Stimulated activated CD8-positive, alpha-beta memory T cell treated with anti-CD3 and anti-CD28 coated beads, Interleukin-12 subunit alpha, Interleukin-12 subunit beta, amount 100 ng/mL, for 24 hours (primary cell): Measurements from ENCODE around the gene TGM3.

ENCODE experiments used
- DNase-seq: peaks from one replicate; pipeline ENCODE4 v3.0.0-alpha.2; 2020; ENCODE audit errors: extremely low read depth

TGM3 gene

DNA sequence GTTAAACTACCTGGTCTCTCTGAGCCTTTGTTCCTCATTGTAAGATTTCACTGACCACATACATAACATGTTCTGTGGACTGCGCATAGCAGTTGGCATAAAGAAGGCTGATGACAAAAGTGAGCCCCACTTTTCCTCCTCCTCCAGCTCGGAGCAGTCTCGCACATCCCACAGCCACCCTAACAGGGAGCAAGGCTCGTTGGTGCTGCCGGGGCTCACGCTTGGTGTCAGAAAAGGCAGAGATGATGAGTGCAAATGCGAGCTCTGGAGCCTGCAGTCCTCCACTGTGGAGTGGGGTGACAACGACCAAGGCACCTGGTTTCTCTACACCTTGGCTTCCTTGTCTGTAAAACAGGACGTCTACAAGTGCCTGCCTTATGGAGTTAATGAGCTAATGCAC, 9.7 kb downstream of the TGM3 start:
- DNase-seq, result no peak

DNA sequence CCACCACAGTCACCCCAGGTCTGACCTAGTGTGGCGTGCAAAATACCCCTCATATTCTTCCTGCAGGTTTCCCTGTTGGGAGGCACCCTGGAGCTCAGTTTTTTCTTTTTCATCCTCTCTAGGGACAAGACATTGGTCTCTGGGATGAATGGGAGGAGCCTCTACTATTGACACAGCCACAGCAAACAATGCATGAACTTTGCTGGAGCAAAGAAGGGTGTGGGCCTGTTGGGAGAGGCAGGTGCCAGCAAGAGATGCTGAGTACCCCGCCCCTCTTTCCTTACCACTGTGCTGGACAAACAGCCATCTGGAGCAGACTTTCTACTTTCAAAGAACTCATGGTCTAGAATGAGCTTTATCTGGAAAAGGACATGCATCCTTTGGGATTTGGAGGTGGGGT, 10.1 kb downstream of the TGM3 start:
- no peak for DNase-seq

DNA sequence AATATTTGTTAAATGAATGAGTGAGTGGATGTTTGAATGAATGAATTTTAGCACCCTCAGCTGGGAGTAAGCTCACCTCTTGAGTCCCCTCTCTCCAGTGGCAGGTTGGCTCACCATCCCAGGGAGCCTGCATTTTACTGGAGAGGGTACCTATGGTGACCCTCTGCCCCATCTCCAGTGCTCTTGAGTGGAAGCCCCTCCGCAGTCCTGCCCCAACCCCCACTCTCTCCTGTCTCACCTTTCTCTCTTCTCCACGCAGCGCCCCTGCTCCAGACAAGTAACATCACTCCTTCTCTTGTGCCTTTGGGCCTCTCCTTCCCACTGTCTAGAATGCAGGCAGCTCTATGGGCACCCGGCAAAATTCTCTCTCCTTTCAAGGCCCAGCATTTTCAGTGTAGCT, 11.3 kb downstream of the TGM3 start:
- no peak for DNase-seq

DNA sequence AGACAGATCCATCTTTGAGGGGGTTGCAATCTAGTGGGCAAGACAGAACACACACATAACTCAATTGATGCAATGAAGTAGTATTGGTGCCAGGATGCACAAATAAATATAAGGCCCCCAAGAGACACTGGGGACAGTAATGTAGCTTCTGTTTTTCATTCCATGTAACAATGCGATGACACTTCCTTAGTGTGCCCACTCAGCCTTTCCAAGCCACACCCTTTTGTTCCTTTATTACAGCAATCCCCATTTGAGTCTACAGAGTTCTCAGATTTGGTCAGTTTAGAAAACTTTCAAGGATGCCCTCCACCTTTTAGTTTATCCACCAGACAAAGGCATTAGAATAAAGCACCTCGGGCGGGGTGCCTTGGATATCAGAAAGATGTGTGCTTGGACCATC, 15.5 kb downstream of the TGM3 start:
- DNase-seq, result no peak

DNA sequence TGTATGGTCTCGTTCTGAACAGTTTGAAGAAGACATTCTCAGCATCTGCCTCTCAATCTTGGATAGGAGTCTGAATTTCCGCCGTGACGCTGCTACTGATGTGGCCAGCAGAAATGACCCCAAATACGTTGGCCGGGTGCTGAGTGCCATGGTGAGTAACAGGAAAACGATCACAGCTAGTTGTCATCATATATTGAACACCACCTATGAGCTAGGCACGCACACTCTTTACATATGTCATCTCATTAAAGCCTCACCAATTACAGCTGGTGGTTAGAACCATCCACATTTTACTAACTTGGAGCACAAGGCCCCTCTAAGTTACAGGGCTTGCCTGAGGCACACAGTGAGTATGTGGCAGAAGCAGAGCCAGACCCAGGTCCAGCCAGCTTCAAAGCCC, 17.1 kb downstream of the TGM3 start:
- no peak for DNase-seq

DNA sequence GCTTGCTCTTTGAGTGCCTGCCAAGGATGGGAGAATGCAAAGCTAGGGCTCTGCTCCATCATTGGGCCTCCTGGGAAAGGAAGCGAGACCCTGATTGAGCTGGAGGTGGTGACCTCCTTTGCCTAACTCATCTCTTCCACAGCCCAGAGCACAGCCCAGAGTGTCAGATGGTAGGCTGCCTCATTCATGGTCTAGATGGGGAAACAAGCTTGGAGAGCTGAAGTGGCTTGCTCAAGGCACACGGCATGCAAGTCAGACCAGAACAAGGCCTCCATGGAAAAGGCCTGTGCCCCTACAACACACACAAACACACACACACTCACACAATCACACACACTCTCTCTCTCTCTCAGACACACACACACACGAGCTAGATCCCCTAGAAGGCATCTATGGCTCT, 17.5 kb downstream of the TGM3 start:
- no peak for DNase-seq

DNA sequence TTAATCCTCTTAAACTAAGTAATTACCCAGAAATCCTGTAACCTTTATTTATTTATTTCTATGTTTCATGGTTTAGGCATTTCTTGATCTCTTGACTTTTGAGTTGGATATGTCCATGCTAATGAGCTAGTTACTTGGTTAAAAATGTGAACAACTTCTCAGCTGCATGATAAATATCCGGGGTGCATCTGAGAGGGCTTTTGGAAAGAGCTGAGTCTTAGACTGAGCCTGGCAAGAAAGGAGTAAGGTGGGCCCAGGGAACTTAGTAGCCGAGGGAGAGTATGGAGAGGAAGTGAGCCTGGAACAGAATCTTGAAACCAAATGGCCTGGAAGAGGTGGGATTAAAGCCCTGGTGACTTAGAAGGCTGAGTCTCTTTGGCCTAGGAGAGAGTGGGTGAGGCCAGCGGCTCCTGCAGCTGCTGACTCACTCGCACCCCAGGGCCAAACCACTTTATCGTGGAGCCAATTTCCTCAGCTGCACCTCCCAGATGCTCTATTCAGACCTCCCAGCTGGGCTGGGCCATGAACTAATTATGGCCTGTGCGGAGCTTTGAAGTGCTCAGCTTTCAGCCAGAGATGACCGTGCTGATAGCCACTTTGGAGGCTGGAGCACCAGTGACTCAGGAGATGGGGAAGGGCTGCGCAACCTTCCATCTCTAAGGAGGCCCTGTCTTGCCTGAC, 19.1 kb downstream of the TGM3 start:
- DNase-seq, result no peak

DNA sequence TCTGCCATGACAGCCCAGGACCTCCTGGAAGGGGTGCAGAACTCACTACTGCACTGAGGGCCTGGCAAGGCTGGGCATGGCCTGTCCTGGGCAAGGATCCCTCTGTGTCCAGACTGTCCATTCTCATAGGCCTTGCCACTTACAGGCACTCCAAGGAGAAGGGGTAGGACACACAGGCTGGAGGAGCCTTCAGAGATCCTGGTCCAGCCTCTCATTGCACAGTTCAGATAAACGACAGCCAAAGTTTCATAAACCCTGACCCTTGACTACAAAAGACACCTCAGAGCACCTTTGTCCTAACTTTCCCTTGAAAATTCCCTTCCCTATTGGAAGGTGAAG, 19.6 kb downstream of the TGM3 start:
- no peak for DNase-seq

DNA sequence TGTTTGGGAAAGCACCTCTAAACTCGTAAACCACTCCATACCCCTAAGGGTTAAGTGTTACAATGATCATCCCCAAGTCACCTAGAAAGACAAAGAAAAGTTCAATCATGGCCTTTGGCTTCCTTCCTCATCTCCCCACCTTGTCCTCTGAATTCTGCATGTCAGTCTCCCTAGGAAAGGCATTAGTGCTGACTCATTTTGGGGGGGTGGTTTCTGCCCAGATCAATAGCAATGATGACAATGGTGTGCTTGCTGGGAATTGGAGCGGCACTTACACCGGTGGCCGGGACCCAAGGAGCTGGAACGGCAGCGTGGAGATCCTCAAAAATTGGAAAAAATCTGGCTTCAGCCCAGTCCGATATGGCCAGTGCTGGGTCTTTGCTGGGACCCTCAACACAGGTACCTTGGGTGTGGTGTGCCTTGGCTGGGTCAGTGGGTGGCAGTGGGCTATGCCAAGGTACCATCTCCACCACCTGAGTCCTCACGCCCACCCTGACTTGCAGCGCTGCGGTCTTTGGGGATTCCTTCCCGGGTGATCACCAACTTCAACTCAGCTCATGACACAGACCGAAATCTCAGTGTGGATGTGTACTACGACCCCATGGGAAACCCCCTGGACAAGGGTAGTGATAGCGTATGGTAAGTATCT, 21.2 kb downstream of the TGM3 start:
- no peak for DNase-seq

DNA sequence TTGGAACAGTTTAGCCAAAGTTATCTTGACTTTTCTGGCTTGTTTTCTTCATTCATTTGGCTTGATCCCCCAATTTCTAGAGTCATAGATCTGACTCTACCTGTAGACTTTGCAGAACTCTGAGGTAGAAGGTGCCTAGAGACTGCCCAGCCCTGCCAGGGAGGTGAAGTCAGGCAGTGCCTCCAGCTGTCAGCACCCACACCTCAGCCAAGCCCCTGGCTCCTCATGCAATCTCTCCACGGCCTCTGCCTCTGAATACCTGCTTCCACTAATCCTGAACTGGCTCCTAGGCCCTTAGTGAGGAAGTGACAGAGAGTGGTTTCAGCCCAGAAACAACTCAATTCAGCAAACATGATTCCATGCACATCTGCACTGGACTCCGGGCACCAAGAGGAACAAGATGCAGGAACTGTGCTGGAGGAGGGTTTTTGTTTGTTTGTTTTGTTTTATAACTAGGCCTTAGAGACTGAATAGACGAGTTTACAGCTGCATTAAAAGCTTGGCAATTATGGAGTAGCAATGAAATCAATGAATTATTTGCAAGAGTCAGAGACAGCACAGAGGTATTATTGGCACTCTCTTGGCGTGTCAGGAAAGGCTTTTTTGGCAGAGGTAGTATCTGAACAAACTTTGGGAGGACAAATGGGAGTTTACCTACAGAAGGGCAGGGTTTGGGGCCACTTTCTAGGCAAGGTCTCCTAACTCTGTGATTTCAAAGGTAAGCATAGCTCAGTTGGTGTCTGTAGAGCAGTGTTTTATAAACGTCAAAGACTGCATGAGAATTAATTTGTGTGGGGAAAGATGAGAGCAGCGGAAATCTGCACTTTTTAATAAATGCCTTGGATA, 25.2 kb downstream of the TGM3 start:
- no peak for DNase-seq

DNA sequence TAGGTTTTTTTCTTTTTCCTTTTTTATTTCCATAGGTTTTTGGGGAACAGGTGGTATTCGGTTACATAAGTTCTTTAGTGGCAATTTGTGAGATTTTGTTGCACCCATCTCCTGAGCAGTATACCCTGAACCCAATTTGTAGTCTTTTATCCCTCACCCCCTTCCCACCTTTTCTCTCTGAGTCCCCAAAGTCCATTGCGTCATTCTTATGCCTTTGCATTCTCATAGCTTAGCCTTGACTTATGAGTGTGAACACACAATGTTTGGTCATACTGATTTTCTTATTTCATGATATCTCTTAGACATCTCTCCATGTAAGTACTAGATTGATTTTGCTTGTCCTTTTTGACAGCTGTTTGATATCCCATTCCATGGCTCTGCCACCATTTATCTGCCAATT, 27.2 kb downstream of the TGM3 start:
- no peak for DNase-seq

DNA sequence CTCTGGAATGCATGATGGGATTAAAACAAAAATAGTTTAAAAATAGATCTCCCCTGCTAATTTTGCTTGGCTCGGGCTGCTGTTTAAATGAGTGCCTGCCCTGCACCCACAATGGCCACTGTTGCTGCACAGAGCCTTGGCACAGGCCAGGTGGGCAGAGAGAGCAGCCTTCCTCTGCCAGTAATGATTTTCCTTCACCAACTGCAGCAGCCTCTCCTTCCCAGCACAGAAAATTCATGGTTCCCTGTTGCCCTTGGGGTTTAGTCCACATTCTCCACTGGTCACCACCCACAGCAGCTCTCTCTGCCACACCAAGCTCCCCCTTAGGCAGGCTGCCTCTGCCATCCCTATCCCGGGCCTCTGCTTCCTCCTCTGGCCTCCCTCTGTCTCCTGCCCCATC, 30.2 kb downstream of the TGM3 start:
- no peak for DNase-seq

DNA sequence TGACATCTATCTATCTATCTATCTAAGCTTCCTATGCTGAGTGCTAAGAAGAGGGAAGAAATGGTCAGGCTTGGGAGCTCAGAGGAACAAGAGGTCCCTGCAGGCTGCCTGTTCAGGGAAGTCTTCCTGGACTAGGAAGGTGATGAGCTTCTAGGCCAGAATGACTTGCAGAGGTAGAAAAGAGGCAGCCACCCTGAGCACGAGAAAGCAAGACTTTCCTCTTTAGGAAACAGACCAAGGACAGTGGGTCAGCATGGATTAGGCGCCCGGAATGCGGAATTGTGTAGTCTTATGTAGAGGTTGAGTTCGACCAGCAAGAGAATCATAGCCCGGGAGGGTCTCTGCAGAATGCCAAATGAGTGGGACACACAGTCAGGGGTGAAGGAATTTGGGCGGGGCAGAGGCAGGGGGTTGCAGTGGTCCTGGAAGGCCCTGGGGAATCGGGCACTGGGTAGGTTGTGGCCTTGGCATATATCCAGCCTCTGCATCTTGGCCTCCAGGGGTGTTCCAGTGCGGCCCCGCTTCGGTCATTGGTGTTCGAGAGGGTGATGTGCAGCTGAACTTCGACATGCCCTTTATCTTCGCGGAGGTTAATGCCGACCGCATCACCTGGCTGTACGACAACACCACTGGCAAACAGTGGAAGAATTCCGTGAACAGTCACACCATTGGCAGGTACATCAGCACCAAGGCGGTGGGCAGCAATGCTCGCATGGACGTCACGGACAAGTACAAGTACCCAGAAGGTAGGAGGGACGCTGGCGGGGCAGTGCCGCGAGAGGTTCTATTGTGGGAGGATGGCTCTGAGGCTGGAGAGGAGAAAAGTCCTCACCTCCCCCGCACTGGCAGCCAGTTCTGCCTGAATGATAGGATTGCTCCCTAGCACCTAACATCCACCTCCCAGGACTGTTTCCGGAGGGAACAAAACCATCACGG, 32.1 kb downstream of the TGM3 start:
- DNase-seq, result no peak

DNA sequence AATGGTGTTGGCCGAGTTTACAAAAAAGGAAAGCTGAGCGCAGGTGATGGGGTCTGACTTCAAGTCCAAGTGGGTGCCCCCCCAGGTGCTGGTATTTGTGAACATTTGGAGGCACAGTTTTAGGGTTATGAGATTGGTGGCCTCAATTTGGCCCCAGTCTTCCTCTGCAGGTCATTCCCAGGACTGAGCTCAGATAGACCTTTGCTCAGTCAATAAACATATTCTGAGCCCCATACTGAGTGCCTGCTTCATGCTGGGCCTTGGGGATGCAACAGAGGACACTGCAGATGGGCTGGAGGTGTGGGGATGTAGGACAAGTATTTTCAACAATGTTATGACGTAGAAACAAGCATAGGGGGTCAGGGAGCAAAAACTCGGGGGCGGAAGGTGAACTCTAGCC, 33.5 kb downstream of the TGM3 start:
- DNase-seq, result no peak

DNA sequence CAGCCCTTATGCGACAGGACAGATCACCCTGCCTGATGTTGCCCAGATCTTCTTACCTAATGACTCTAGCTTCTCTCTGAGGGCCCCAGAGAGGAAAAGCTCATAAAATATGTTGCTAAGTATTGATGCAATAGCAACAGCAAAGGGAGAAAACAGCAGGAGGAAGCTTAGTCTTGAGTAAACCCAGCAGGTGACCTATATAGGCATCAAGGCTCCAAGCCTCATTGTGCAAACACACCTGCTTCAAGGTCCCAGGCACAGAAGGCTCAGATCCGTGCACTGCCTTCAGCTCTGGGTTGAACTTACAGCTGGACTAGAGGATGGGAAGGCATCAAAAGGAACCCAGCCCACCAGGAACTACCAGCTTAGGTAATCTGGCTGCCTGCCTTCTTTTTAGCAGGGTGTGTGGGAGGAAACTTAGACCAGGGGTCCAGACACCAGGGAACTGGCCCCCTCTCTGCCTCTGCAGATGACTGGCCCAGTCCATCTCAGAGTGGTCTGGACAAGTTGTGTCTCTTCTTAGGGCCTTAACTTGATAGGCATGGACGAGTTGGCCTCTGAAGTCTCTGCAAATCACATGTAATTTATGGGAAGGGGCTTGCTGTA, 34.4 kb downstream of the TGM3 start:
- DNase-seq, result no peak

DNA sequence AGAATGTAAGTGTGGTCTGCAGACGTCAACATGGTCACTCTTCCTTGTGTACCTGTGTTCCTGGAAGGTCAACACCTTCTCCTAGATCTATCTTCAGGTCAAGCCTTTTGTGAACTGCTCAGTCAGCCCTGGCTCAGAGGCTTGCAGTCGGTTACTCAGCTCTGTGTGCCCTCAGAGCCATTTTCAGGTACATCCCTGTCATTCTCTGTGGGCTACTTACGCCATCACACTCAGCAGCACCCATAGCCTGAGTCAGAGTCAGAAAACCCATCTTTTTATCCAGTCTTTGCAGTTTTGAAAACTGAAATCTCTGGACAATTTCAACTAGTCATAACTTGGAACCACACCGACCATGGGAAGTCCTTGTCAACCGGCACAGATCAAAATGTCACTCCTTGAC, 35.3 kb downstream of the TGM3 start:
- no peak for DNase-seq

DNA sequence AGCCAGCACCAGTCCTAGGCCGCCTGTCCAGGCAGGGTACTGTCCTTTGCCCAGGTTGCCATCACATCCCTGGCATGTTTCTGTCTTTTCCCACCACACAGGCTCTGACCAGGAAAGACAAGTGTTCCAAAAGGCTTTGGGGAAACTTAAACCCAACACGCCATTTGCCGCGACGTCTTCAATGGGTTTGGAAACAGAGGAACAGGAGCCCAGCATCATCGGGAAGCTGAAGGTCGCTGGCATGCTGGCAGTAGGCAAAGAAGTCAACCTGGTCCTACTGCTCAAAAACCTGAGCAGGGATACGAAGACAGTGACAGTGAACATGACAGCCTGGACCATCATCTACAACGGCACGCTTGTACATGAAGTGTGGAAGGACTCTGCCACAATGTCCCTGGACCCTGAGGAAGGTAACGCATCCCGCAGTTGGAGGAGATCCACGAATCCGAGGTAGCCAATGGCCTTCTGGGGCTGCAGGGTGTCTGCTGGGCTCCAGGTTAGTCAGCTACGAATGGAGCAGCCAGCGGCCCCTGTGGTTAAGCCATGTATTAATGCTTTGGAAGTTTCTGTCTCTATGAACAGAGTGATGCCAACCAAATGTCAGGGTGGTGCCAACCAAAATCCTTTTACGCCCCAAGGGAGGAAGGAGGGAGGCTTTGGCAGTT, 36.2 kb downstream of the TGM3 start:
- no peak for DNase-seq

DNA sequence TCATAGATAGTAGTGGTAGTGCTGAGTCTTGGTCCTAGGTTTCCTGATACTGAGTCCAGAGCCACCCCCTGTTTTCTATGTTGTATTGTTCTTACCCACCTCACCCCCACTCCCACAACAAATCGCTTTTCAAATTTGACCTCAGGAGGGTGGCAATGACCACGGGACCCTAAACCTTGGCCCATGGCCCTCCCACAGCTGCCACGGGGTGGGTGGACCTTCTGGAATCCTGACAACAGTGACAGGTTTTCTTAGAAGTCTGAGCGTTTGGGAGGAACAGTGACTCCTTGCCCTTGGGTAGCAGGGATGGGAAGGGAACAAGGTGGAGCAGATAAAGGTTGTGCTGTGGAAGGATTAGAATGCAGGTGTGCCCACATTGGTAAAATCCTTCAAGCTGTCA, 36.9 kb downstream of the TGM3 start:
- DNase-seq, result no peak

DNA sequence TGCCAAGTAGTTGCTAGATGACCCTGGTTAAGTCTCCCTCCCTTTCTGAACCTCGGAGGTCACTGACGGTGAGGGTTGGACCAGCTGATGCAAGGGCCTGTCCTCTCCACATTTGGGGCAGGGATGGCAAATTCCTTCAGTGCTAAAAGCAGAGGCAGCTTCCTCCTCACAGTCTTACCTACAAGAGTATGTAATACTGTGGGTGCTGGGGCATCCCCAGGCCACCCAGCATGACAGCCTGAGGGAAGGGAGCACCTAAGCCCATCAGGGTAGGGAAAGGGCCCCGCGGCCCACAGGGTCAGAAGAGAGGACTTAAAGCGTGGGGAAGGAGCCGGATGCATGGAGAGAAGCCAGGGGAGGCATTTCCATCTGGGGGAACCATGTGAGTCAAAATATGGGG, 38.0 kb downstream of the TGM3 start:
- DNase-seq, result no peak

DNA sequence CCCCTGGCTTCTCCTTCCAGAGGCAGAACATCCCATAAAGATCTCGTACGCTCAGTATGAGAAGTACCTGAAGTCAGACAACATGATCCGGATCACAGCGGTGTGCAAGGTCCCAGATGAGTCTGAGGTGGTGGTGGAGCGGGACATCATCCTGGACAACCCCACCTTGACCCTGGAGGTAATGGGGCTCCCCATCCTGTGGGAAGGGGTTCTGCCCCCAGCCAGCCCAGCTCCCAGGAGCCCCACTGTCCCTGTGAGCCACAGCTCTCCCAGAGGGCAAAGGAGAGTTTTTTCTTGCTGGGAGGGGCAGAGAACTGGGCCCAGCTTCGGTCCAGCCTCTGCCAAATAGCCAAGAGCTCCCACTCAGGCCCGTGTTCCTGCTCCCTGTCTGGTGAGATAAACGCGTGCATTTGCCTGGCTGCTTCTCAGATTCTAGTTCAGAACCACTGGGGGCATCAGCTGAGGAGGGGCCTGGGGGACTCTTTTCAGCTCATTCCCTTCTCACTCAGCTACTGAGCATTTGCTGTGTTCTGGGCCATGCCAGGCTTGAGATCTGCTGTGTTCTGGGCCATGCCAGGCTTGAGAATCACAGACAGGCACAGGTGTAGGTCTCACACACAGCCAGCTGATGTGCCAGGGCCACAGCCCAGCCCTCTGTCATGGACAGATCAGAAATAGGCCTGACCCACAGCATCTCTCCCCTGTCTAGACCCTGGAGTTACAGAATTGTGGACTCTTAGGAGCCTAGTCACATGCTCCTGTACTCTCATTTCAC, 39.5 kb downstream of the TGM3 start:
- DNase-seq, result no peak
